ENCODE measurements around the gene SEC31B.

SEC31B gene

DNA sequence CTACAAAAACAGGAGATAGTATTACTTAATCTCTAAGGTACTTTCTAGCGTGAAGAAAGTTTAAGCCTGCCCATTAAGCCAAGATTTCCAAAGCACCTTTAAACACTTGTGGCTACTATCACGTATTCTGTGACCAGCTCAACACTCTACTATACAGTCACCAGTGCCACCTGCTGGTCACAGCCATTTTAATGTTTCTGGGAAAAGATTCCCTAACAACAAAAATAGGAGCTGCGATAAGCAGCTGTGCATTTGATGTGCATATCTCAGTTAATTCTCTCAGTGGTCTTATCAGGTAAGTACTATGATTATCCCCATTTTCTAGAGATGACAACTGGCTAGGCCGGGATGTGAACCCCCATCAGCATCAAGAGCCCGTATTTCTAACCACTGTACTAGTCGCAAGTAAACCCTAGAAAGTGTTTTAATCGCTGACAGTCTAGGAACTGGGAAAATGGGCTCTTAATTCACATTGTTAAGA is 860 bp downstream of the SEC31B start:
- no peaks in the 10 kb centered on the region for H3K9me3 ChIP-seq (ENCODE audit: low read length)
- H3K27me3 ChIP-seq (ENCODE audit: insufficient read depth, low read length), result no peaks in the 10 kb centered on the region
- no peaks in the 10 kb centered on the region for H3K4me1 ChIP-seq (ENCODE audit: insufficient read depth, low read length, severe bottlenecking)
- no peaks in the 10 kb centered on the region for H3F3A ChIP-seq (ENCODE audit: insufficient read depth, low read length)
- H3K9me2 ChIP-seq (ENCODE audit: low read depth, low read length), result no peaks in the 10 kb centered on the region
- H3K79me2 ChIP-seq (ENCODE audit: insufficient read depth, low read length), result no peaks in the 10 kb centered on the region
- H3K36me3 ChIP-seq (ENCODE audit: insufficient read depth, low read length), result peaks cover 12% of the 10 kb centered on the region; the same call in 1 of the 2 replicates
- H3K27ac ChIP-seq (ENCODE audit: low read depth, low read length, poor library complexity, severe bottlenecking), result no peak overlapping the region
- H3K4me2 ChIP-seq (ENCODE audit: low read length), result no peak overlapping the region
- H4K20me1 ChIP-seq (ENCODE audit: insufficient read depth, low read length), result no peaks in the 10 kb centered on the region
- TF ChIP-seq, protein P1, sequence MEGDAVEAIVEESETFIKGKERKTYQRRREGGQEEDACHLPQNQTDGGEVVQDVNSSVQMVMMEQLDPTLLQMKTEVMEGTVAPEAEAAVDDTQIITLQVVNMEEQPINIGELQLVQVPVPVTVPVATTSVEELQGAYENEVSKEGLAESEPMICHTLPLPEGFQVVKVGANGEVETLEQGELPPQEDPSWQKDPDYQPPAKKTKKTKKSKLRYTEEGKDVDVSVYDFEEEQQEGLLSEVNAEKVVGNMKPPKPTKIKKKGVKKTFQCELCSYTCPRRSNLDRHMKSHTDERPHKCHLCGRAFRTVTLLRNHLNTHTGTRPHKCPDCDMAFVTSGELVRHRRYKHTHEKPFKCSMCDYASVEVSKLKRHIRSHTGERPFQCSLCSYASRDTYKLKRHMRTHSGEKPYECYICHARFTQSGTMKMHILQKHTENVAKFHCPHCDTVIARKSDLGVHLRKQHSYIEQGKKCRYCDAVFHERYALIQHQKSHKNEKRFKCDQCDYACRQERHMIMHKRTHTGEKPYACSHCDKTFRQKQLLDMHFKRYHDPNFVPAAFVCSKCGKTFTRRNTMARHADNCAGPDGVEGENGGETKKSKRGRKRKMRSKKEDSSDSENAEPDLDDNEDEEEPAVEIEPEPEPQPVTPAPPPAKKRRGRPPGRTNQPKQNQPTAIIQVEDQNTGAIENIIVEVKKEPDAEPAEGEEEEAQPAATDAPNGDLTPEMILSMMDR (IDR thresholded peaks at IDR 0.05; ENCODE audit: low read length), result peak; percentile 55
- TF ChIP-seq EZH2 (IDR thresholded peaks at IDR 0.05; ENCODE audit: borderline replicate concordance, low read length), result no peak
- no peak overlapping the region for H2AFZ ChIP-seq (ENCODE audit: low read length)
- no peak overlapping the region for H3K9ac ChIP-seq (ENCODE audit: low read length)
- H3K4me3 ChIP-seq (ENCODE audit: low read depth, low read length, poor library complexity, severe bottlenecking), result no peak overlapping the region

DNA sequence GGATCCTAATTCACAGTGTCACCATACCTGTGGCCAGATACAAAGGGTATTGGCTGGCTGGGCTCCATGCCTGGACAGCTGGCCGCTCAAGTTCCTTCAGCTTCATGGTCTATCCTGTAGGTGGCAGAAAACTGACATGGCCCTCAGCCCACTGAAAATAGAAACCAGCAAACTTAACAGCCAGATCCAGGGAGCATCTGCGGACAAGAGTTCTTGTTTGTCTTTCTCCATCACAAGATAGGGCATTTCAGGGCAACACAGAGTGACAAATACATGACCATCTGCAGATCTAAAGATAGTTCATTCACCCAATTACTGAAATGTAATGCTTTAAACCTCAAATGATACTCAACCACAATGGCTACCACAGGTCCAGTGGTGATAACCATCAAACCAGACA is 2.8 kb downstream of the SEC31B start:
- H3K36me3 ChIP-seq (ENCODE audit: insufficient read depth, low read length), result no peaks in the 10 kb centered on the region
- no peaks in the 10 kb centered on the region for H3K79me2 ChIP-seq (ENCODE audit: insufficient read depth, low read length)
- no peaks in the 10 kb centered on the region for H3K27me3 ChIP-seq (ENCODE audit: insufficient read depth, low read length)
- no peak overlapping the region for H2AFZ ChIP-seq (ENCODE audit: low read length)
- H3K4me2 ChIP-seq (ENCODE audit: low read length), result no peak overlapping the region
- TF ChIP-seq, protein P1 (IDR thresholded peaks at IDR 0.05; ENCODE audit: low read length), result no peak; the same call in 1 of the 2 replicates
- no peak for TF ChIP-seq EZH2 (IDR thresholded peaks at IDR 0.05; ENCODE audit: borderline replicate concordance, low read length)
- no peak overlapping the region for H3K27ac ChIP-seq (ENCODE audit: low read depth, low read length, poor library complexity, severe bottlenecking)
- H3K9me3 ChIP-seq (ENCODE audit: low read length), result no peaks in the 10 kb centered on the region
- H4K20me1 ChIP-seq (ENCODE audit: insufficient read depth, low read length), result no peaks in the 10 kb centered on the region
- H3K9me2 ChIP-seq (ENCODE audit: low read depth, low read length), result no peaks in the 10 kb centered on the region
- no peaks in the 10 kb centered on the region for H3K4me1 ChIP-seq (ENCODE audit: insufficient read depth, low read length, severe bottlenecking)
- H3K9ac ChIP-seq (ENCODE audit: low read length), result no peak overlapping the region
- H3F3A ChIP-seq (ENCODE audit: insufficient read depth, low read length), result no peaks in the 10 kb centered on the region
- H3K4me3 ChIP-seq (ENCODE audit: low read depth, low read length, poor library complexity, severe bottlenecking), result no peak overlapping the region

DNA sequence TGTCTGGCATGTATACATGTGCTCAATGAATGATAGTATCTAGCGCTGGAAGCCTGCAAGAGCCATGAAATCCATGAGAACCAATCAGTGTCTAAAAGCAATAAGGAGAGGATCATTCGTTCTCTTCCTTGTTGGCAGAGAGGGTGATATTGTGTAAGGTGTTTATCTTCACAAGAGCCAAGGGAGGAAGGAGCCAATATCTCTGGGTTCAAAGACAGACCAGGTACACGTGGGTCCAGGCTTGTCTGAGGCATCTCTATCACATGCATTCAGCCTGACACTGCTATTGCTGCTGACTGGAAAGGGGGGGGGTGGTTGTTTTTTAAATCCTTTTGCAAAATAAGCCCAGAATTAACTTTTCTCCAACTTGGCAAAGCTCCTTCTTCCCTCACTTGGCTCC is 4.0 kb downstream of the SEC31B start:
- TF ChIP-seq, protein P1 (IDR thresholded peaks at IDR 0.05; ENCODE audit: low read length), result no peak
- TF ChIP-seq EZH2 (IDR thresholded peaks at IDR 0.05; ENCODE audit: borderline replicate concordance, low read length), result no peak
- no peak overlapping the region for H3K9ac ChIP-seq (ENCODE audit: low read length)
- H3K36me3 ChIP-seq (ENCODE audit: insufficient read depth, low read length), result no peaks in the 10 kb centered on the region
- no peaks in the 10 kb centered on the region for H4K20me1 ChIP-seq (ENCODE audit: insufficient read depth, low read length)
- H3K4me3 ChIP-seq (ENCODE audit: low read depth, low read length, poor library complexity, severe bottlenecking), result no peak overlapping the region
- no peak overlapping the region for H3K4me2 ChIP-seq (ENCODE audit: low read length)
- H3K4me1 ChIP-seq (ENCODE audit: insufficient read depth, low read length, severe bottlenecking), result peaks cover 11% of the 10 kb centered on the region
- H3K79me2 ChIP-seq (ENCODE audit: insufficient read depth, low read length), result no peaks in the 10 kb centered on the region
- H3F3A ChIP-seq (ENCODE audit: insufficient read depth, low read length), result no peaks in the 10 kb centered on the region
- H3K27me3 ChIP-seq (ENCODE audit: insufficient read depth, low read length), result no peaks in the 10 kb centered on the region
- no peaks in the 10 kb centered on the region for H3K9me3 ChIP-seq (ENCODE audit: low read length)
- H2AFZ ChIP-seq (ENCODE audit: low read length), result no peak overlapping the region
- H3K9me2 ChIP-seq (ENCODE audit: low read depth, low read length), result no peaks in the 10 kb centered on the region
- H3K27ac ChIP-seq (ENCODE audit: low read depth, low read length, poor library complexity, severe bottlenecking), result no peak overlapping the region

Measured in OCI-LY1 (cell line).